NCI-H146 (cell line): ENCODE measurements around the gene RFC3.

Experiments
- DNase-seq: peaks from one replicate; lab custom pipeline; 2025; lab: John Stamatoyannopoulos, UW

The RFC3 gene

GRCh38 chr13:33865945-33866344 is 48.0 kb downstream of the RFC3 start:
- no peak for DNase-seq

DNA sequence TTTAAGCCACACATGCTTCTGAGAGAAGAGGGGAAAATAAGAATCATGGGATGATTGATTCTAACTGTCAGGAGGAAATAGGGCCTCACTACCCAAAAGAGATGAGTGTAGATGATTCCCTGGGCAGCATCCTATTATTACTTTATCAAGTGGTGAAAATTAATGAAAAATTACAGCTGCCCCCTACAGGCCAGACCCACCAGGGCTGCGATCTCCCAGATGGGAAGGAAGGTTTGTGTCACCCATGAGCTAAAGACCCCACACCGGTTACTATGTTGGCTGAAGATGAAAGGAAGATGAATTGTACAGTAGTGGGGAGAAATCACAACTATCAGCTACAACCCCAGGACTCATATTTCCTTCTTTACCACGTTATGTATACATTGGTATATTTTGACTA is 49.5 kb downstream of the RFC3 start:
- no peak for DNase-seq

DNA sequence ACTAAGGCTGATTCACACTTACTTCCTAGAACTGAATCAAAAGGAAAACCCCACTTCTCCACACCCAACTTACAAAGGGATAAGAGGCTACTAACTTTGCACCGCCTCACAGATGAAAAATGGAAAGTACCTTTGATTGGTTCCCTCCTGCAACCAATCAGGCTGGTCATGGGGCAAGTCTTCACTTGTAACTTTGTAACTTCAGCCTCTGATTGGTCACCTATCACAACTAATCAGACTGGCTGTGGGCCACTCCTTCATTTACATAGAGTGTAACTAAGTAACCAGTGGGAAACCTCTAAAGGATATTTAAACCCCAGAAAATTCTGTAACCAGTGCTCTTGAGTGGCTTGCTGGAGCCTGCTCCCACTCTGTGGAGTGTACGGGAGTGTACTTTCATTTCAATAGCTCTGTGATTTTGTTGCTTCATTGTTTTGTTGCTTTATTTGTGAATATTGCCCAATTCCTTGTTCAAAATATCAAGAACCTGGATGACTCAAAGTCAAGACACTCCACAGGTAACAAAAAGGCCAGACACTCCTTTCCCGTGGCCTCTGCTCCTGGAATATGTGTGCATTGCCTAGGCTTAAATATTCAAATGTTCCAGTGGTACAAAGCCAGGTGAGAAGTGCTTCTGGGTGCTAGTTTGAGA is 50.5 kb downstream of the RFC3 start:
- no peak for DNase-seq

DNA sequence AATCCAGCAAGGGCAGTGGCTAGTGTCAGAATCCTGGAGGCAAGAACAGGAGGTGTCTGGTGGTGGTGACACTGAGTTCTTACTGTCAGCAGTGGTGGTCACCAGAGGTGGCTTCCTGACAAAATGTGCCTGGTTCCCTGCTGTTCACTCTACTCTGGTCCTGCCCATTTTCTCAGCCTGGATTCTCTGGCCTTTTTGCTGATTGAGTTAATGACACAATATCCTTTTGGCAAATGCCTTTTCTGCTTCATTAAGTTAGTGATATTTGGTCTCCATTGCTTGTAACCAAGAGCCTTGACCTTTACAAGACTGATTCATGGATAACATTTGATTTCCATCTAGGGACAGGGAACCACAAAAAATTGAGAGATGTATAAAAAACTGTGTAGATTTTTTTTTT is 51.1 kb downstream of the RFC3 start:
- no peak for DNase-seq

DNA sequence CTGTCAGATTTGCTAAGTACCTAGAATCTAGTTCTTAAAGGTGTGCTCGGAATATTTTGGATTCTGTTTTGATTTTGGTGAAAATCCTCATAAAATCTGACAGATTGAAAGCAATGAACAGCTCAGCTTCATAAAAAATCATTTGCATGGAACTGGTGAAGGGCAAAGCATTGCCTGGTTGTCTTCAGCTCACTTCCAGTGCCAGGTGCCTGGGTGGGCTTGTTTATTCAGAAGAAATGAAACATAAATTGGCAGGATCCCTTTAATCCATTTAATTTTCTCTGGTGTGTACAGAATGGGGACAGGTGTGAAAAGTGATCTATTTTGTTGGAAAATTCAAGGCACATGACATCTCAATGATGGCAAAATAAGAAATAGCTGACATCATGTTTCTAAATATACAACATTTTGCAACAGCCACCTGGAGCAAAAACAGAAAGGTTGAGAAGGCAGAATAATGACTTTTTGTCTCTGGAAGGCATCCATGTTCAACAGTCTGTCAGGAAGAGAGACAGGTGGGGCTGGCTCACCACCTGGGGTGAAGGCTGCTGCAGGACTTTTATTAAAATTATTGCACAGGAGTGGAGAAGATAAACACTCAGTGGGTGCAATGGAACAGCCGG is 52.2 kb downstream of the RFC3 start:
- DNase-seq, result peak; percentile 94

DNA sequence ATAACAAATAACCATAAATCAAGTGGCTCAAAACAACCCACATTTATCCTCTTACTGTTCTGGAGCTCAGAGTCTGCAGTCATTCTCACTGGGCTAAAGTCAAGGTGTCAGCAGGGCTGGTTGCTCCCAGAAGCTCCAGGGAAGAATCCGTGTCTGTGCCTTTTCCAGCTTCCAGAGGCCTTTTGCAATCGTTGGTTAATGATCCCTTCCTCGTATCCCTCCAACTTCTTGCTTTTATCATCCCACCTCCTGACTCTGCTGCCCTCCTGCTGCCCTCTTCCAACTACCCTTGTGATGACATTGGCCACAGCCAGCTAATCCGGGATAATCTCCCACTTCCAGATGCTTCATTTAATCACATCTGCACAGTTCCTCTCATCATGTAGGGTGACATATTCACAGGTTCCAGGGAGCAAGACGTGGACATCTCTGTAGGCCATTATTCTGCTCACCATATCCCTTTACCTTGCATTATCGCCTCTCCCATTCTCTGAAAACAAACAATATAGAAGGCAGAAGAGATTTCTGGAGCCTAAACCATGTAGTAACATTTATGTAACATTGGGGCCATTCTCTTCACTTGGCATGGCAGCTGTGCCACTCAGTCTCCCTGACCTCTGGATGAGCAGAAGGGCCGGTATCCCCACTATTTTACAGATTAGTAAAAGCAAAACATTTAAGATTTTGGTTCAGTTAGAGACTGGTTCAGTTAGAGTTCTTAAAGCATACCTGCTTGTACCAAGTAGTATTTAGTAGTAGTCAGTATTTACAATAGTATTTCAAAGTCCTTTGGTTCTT is 53.5 kb downstream of the RFC3 start:
- DNase-seq, result no peak

- no peak for DNase-seq
Observed at GRCh38 chr13:33872005-33872351, 54.0 kb downstream of the RFC3 start.

DNA sequence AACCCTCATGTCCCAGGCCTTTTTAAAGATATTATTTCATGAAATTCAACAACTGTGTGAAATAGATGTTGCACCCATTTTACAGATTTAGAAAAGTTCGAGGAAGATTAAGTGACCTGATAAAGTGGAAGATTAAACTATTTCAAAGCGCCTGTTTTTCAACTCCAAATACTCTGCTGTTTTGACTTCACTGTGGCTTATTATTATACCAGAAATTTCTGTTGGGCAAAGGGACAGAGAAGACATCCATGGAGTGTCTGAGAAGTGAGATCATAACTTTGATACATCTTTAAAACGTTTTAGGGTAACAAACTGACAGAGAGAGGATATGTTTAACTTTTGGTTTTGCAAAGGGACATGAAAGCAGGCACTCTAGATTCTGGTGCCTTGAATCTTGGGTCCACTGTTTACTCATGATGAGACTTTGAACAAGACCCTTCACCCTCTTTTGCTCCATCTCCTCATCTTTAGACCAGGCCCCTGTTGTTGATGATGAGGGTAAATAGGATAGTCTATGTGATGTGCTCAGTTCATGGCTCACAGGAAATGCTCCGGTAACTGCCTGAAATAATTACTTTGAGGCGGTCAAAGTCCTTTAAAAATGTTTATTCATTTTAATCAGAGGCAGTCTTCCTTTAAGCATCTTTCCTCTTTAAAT is 55.4 kb downstream of the RFC3 start:
- DNase-seq, result no peak

GRCh38 chr13:33874871-33875270 is 56.9 kb downstream of the RFC3 start:
- no peak for DNase-seq

DNA sequence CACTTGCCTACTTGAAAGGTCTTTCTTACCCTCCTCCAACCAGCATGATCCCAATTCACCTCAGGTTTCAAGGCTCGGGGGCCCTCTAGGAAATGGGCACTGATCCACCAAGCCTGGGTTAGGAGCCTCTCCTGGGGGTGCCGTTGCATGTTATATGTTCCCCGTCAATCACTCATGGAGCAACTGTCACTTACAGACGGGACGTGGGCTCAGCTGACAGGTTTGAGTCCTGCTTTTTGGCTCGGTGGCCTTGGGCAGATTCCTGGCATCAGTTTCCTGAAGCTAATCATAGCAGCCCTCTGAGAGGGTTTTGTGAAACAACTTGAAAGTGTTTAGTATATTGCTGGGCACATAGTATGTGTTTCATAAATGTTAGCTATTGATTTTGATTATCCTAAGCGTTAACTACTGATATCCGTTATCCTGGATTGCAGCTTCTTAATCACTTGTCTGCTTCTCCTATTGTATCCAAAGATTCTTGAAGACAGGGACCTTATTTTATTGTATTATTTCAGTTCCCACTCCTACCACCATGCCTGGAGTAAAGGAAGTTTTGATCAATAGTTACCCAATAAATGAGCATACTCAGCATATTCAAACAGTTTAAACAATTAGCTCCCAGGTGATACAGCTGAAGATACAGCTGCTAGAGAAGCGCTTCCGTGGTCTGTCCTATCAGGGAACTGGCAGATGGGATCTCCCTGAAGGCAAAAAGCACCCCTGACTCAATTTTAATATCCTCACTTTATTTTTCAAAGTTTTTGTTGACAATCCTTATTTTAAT is 57.9 kb downstream of the RFC3 start:
- peak; percentile 59 for DNase-seq

DNA sequence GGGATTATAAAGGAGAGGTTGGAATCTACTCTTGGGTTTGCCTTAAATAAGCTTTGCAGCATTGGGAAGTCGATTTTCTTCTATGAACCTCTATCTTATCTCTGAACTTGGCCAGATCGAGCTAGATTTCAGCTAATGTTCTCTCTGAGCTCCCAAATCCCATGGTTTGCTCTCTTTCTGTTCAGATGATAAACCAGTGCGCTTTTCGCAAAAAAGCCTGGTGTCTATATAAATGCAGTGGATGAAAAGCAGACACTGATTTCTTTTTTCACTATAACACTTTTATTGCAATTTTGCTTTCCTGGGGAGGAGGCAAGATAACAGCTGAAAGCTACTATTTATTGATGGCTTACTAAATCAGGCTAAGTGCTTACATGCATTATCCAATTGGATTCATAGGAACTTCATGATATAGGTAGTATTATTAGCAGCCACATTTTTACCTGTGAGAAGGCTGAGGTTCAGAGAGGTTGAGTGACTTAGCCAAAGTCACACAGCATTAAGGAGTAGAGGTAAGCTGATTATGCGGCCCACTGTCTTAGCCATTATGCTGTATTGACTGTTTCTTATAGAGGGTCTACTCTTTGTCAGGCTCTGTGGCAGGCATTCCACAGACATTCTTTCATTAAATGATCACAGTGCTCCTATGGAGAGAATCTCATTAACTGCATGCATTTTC is 58.9 kb downstream of the RFC3 start:
- DNase-seq, result no peak

DNA sequence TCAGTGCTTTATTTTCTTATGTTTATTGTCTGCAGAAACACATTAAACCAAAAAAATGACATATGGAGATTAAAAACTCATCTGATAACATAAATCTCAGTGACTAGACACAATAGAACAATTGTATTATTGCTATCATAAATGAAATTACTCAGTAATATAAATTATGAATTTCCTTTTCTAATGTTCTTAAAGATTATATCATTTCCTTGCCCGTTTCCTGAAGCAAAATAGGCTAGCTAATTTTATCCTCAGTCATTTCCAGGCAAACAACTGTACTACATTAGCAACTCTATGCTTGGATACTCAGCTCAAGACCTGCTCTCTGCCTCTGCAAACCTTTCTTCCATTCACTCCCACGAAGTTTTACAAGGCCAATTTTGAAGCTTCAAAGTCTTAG is 61.2 kb downstream of the RFC3 start:
- no peak for DNase-seq

DNA sequence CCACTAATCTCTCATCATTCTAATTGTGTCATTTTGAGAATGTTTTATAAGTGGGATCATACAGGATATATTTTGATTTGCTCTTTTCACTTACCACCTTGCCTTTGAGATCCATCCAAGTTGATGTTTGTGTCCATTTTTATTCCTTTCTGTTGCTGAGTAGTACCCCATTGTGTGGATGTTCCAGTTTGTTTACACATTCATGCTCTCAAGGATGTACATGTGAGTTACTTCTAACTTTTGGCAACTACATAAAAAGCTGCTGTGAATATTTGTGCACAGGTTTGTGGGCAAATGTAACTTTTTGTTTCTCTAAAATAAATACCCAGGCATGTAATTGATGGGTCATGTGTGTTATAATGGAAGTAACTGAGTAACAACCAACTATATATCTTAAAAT is 64.9 kb downstream of the RFC3 start:
- no peak for DNase-seq

DNA sequence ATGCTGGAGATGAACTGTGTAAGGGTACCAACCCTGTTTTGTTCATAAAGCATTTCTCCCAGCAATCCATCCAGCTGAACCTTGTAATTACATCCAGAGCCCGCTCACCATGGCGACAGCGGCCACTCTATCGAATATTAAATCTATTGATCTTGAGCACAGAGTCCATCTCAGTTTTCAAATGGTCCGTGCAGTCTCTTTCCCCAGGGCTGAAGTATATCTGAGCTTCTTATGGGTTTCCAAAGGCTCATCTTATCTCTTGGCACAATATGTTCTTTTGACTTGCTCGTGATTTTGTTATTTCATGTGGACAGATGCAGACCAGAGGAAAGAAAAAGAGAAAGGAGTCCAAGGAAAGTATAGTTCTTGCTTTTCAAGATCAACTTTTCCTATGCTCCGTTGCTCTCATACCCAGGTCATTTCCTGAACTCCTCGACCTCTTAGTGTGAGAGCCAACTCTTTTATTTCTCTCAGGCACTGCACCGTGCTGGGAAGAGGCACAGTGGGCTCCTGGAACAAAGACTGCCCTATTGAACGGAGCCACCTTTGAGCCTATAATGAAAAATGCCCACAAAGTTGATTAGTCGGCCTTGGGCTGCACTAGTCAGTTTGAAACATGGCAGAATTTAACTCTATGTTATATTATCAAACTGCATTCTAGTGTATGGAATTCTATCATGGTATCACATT is 66.7 kb downstream of the RFC3 start:
- peak; percentile 73 for DNase-seq
